Measurements from ENCODE around the gene FBXW9.
A peak's percentile ranks its signal among the peaks of the same experiment; 100 is the strongest.
"Not testable (repeated sequence)": the region's sequence is repeated elsewhere in the genome, so short reads cannot be mapped to it uniquely, and the experiment has no call there.

The FBXW9 gene

DNA sequence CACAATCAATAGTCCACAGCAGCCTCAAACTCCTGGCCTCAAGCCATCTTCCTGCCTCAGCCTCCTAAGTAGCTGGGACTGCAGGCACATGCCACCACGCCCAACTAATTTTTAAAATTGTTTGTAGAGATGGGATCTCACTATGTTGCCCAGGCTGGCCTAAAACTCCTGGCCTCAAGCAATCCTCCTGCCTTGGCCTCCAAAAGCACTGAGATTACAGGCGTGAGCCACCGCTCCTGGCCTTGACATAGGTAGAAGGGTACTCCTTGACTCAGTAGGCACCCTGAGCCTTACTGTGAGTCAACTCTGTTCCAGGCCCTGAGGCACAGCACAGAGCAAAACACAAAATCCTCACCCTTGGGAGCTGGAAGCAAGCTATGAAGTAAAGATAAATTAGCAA, 19.5 kb upstream of the FBXW9 start:
- no peak for FAIRE-seq

DNA sequence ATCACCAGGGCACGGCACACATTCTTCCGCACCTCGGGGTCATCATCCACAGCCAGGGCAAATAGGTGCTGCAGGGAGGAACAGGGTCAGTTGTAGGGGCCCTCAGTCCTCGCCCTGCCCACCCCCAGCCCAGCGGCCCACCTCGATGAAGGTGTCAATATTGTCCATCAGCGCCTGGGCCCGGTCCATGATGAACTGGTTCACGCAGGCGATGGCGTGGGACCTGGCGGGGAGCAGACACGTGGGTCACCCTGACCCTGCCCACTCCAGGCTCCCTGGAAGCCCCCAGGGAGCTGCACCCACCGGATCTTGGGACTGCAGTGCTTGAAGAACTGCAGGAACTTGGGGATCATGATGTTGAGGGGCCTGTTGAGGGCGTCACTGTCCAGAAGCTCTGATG, 18.7 kb upstream of the FBXW9 start:
- no peak for DNase-seq (ENCODE audit: low spot score)
- no peak for FAIRE-seq

More for the DNA sequence above, 19.5 kb upstream of the FBXW9 start:
- DNase-seq (ENCODE audit: low spot score): no peak

DNA sequence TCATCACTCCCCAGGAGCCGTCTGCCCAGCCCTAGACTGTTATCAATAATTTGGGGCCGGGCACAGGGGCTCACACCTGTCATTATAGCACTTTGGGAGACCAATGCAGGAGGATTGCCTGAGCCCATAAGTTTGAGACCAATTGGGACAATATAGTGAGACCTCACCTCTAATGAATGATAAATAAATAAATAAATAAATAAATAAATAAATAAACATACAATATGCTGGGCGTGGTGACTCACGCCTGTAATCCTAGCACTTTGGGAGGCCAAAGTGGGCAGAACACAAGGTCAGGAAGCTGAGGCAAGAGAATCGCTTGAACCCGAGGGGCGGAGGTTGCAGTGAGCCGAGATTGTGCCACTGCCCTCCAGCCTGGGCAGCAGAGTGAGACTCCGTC, 16.9 kb upstream of the FBXW9 start:
- not testable (repeated sequence) for DNase-seq (ENCODE audit: low spot score); FAIRE-seq

DNA sequence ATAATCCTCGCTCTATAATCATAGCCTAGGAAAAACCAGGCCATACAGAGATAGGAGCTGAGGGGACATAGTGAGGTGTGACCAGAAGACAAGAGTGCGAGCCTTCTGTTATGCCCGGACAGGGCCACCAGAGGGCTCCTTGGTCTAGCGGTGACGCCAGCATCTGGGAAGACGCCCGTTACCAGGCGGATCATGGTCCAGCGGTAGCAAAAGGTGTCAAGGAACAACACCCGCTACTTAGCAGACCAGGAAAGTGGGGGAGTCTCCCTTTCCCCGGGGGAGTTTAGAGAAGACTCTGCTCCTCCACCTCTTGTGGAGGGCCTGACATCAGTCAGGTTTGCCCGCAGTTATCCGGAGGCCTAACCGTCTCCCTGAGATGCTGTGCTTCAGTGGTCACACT, 15.6 kb upstream of the FBXW9 start:
- FAIRE-seq; DNase-seq (ENCODE audit: low spot score): not testable (repeated sequence)

DNA sequence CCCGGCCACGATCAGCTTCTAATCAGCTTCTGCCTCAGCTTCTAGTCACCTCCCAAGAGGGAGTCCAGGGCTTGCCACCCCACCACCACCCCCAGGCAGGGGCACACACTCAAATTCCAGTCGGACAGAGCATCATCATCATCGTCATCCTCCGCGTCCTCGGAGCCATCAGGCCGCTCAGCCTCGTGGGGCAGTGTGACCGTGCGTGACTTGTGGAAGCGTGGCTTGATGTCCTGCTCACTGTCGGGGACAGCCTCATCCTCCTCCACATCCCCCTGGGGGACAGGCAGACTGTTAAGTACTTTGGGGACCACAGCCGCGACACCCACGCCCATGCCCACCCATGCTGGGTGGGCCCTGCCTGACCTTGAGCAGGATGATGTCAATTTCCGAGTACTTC, 14.8 kb upstream of the FBXW9 start:
- no peak for FAIRE-seq
- no peak for DNase-seq (ENCODE audit: low spot score)

DNA sequence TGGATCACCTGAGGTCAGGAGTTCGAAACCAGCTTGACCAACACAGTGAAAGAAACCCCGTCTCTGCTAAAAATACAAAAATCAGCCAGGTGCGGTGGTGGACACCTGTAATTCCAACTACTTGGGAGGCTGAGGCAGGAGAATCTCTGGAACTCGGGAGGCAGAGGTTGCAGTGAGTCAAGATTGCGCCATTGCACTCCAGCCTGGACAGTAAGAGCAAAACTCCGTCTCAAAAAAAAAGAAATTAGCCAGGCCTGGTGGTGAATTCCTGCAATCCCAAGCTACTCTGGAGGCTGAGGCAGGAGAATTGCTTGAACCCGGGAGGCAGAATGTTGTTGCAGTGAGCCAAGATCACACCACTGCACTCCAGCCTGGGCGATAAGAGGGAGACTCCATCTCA, 12.2 kb upstream of the FBXW9 start:
- DNase-seq (ENCODE audit: low spot score): no peak
- FAIRE-seq: no peak

DNA sequence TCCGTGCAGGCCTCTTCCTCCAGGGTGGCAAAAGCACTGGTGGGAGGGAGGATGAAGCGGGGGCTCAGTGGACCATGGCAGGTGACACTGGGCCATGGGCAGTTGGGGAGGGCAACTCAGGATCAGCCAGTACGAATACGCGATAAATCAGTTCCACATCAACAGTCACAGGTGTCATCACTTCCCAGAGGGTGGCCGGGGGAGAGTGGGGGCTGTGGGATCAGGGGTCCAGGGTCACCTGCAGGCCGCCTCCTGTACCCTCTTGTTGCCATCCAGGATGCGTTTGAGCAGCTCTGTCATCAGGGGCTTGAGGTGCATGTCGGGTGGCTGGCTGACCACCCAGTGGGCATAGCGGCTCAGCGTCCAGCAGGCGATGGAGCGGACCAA, 9.9 kb upstream of the FBXW9 start:
- no peak for FAIRE-seq
- DNase-seq (ENCODE audit: low spot score): no peak

DNA sequence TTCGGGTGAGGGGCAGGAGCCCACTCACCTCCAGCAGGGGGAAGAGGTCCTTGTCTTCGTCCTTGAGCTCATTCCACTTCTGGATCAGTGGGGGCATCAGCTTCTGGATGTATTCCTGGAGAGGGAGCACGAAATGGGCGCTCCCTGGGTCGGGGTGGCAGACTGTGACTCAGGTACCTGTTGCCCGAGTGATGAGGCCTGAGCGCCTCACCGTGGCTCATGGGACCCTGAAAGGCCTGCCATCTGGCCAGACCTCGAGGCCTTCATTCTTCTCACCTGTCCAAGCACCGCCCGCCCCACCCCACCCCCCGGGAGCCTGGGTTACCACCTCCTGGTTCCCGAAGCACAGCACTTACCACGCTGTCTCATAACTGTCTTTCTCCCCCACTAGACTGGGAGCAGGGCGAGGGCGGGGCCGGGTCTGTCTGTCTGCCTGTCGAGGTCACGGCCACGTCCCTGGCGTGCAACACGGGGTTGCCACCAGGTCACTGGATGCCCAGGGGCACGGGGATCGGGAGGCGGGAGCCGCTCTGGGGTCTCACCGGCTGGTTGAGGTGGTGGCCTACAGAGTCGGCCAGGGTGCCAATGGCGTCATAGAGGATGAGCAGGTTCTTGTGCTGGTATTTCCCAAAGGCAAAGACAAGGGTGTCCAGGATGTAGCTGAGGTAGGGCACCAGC, 9.4 kb upstream of the FBXW9 start:
- DNase-seq (ENCODE audit: low spot score): no peak
- no peak for FAIRE-seq

DNA sequence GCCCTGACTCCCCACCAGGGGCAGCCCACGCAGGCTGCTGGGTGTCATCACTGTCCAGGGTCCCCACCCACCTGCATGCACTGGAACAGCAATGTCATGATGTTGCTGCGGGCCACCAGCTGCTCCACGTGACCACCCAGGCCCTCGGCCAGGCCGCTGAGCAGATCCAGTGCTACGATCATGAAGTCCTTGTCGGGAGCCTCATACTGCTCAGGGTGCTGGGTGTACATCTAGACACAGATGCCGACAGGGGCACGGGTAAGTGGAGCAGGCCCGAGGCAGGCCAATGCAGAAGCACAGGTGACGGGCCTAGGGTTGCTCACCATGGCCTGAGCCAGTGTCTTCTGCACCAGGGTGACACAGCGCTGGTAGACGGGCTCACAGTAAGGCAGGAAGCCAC, 8.7 kb upstream of the FBXW9 start:
- no peak for FAIRE-seq
- DNase-seq (ENCODE audit: low spot score): no peak

DNA sequence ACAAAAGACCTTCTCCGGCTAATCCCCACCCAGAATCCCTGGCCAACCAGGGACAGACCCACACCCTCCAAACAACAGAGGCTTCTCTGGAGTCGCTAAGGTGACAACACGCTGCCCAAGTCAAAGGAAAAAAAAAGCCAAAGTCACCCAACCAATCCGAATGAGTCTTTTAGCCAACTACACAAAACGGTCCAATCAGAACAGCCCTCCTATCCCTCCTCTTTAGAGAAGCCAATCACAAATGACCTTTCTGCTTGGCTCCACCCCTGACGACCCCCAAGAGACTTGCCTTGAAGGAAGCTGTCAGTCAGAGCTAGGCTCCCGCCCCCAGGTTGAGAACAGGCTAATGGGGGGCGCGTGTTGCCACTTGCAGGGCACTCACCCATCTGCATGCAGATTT, 6.6 kb upstream of the FBXW9 start:
- DNase-seq (ENCODE audit: low spot score): peak; percentile 37
- FAIRE-seq: no peak

DNA sequence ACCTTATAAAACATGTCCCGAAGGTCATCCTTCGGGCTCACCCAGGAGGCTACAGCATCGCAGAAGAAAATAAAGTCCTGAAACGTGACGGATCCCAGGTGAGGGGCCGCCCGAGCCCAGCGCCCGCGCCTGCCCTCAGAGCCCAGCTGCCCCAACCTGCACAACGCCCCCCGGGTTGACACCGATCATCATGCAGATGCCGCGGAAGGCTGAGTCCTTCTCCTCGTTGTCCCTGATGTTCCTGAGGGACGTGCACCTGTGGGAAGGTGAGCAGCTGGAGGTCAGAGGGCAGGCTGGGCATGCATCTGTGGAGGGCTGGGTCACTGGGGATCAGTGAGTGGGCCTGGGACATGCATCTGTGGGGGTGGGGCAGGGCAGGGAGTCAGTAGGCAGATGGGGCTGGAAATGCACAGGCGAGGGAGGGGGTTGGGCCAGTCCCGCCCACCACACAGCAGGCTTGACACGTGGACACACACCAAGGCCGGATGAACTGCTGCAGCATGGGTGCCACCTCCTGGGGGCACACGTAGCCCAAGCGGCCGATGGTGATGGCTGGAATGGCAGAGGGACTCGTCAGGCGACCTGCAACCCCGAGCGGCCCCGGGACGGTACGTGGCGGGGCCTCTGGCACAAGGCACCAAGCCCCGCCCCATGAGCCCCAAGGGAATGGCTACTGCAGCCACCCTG, 5.3 kb upstream of the FBXW9 start:
- no peak for DNase-seq (ENCODE audit: low spot score)
- no peak for FAIRE-seq

DNA sequence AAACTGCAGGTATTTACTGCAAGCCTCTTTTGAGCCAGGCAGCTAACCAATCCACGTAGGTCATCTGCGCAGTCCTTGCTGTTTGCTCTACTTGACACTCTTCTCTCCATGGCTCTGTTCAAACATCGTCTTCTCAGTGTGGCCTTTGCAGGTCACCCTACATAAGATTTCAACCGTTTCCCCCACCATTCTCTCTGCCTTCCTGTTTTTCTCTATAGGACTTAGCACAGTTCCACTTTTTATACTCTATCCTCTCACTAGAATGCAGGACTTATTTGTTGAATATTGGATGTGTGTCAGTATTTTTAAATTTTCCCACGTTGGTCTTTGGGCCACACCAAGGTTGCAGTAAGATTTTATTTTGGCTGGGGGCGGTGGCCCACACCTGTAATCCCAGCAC, 1.7 kb upstream of the FBXW9 start:
- FAIRE-seq (no peak), DNase-seq (ENCODE audit: low spot score) (no peak)

DNA sequence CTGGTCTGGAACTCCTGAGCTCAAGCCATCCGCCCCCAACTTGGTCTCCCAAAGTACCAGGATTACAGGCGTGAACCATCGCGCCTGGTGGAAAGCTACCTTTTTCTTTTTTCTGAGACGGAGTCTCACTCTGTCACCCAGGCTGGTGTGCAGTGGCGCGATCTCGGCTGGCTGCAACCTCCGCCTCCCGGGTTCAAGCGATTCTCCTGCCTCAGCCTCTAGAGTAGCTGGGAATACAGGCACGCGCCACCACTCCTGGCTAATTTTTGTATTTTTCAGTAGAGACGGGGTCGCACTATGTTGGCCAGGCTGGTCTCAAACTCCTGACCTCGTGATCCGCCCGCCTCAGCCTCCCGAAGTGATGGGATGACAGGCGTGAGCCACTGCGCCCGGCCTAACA, 994 bp upstream of the FBXW9 start:
- not testable (repeated sequence) for FAIRE-seq

DNA sequence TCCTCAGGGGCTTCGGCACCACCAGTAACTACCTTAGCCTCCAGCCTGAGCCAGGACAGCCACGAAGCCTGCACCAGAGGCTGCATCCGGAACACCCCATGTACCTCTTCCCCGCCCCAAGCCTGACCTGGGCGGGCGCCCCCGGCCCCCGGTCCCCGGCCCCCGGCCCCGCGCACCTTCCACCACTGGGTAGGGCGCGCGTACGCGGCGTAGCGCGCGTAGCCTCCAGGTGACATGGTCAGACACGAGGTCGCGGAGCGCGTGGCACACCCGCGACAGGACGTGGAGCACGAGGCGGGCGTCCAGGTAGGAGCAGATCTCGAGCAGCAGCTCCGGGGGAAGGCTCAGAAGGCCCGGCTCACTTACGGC, 450 bp downstream of the FBXW9 start:
- DNase-seq (ENCODE audit: low spot score): no peak
- no peak for FAIRE-seq

More for the DNA sequence above, 994 bp upstream of the FBXW9 start:
- not testable (repeated sequence) for DNase-seq (ENCODE audit: low spot score)

DNA sequence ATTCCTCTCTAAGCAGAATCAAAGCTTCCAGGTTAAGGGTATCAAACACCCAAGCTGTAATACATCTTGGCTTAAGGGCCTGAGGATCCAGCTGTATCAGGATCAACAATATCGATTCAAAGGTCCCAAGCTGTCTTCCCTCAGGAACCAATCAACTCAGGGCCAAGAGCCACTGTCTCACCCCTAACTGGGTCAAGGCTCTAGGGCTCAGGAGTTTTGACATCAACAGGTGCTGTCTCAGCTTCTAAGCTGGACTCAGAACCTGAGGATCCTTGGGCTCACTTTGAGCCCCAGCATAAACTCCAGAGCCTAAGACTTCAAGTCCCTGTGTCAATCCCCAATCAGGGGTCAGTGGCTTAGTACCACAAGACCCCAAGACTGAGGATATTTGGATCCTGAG, 917 bp downstream of the FBXW9 start:
- FAIRE-seq: no peak

DNA sequence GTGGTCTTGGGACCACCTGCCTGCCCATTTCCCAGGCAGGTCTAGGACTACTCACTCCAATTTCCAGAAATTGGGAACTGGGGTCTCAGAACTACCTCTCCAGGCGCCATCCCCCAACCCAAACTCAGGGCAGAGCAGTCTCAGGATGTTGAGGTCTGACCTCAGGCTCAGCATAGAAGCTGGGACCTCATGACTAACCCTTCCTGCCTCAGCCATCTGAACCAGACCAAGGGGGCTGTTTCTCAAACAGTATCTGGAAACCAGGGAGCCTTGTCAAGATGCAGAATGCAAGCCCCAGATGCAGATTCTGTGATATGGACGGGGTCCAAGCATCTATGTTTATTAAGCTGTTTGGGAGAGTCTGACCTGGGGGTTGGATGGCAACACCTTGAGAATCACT, 1.3 kb downstream of the FBXW9 start:
- FAIRE-seq (no peak), DNase-seq (ENCODE audit: low spot score) (no peak)

More for the DNA sequence above, 917 bp downstream of the FBXW9 start:
- no peak for DNase-seq (ENCODE audit: low spot score)

DNA sequence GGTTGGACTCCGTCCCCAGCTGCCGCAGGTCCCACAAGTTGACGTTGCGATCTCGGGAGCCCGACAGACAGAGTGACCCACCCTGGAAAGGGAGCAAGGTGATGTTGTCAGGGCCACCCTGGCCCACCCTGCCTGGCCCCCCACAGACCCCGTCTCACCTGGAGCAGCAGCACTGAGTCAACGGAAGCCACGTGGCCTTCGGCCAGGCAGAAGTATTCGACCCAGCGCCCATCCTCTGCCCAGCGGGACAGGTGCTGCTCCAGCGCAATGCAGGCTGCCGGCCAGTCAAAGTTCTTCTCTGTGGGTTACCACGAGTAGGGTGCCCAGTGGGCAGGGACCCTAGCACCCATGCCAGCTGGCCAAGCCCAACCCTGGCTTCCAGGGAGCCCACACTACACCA, 1.8 kb downstream of the FBXW9 start:
- no peak for DNase-seq (ENCODE audit: low spot score)
- no peak for FAIRE-seq

DNA sequence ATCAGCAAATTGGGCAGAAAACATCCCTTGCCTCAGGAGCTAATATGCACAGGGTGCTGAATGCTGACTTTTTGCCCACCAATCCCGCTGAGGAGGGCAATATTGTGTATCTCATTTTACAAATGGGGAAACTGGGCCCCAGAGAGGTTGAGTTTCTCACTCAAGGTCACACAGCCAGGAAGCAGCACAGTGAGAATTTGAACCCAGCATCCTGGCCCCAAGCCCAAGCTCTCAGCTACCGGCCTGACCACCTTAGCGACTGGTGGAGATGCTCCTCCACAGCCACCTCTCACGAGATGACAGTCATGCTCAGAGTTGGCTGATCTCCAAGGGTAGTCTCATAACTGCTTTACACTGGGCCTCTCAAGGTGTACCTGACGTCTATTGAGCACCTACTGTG, 3.5 kb downstream of the FBXW9 start:
- no peak for DNase-seq (ENCODE audit: low spot score)
- FAIRE-seq: no peak

DNA sequence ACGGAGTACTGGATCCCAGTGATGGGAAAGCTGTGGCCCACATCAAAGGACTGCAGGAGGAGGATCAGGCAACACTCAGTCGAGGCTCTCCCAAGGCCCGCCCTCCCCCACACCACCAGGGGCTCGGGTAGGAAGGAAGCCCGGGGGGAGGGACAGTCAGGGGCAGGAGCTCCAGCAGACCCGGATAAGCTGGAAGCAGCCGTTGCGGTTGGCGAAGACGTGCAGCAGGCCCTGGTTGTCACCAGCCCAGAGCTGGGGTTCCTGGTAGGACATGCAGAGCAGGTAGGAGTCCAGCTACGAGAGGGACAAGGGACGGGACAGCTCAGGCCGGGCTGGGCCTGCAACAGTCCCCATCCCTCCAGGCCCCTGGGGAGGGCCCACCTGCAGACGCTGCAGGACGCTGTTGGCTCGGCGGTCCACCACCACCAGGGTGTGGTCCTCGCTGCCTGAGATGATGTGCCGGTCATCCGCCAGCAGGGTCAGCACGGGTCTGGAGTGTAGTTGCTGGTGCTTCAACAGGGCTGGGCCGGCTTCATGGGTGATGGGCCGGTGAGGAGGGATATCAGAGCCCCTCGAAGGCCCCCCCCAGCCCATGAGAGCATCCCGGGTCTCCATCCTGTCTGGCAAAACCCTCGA, 6.7 kb downstream of the FBXW9 start:
- no peak for DNase-seq (ENCODE audit: low spot score)
- FAIRE-seq: no peak

DNA sequence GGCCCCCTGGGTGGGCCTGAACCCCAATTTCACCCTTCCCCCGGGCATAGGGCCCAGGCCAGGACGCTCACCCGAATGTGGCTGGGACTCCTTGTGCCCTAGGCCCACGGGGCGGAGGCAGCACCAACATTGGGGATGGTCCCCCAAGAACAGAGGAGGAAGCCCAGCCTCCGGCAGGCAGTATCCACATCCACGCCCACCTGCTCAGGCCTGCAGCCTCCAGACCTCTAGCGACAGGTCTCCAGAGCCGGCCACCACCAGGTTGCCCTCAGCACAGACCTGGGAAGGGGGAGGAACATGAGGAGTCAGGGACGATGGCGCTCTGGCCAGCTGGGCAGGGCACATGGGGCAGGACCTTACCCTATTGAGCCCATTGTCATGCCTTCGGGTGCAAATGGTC, 7.4 kb downstream of the FBXW9 start:
- no peak for FAIRE-seq
- no peak for DNase-seq (ENCODE audit: low spot score)

DNA sequence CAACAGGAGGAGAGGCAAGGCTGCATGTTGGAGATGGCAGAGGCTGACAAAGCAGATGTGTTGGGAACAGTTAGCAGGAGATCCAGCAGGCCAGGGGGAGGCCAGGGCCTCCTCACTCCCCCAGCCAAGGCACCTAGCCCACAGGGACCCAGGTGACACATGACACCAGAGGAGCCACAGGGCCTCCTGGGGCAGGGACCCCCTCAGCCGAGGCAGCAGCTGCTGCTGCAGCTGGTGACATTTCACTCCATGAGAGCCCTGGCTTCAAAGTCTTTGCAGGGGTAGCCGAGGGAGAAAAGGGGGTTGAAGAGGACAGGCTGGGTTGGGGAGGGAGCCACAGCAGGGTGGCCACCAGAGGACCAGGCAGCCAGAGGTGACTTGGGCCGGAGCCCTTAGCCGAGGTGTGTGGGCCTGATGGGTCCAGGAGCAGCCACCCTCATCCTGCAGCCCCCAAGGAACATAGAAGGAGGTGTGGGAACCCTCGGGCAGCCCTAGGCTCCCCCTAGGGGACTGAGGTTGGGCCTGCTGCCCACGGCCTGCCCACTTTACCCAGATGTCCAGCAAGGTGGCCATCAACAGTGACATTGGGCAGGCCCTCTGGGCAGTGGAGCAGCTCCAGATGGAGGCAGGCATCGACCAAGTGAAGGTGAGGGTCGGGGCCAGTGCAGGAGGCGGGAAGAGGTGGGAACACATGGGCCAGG, 8.8 kb downstream of the FBXW9 start, which contains the start of gene GNG14:
TSS of gene GNG14 (plus strand) at position 503 of the 701 bp plus-strand sequence. CDS start at position 554, 51 bp downstream.
- DNase-seq (ENCODE audit: low spot score): no peak
- no peak for FAIRE-seq

DNA sequence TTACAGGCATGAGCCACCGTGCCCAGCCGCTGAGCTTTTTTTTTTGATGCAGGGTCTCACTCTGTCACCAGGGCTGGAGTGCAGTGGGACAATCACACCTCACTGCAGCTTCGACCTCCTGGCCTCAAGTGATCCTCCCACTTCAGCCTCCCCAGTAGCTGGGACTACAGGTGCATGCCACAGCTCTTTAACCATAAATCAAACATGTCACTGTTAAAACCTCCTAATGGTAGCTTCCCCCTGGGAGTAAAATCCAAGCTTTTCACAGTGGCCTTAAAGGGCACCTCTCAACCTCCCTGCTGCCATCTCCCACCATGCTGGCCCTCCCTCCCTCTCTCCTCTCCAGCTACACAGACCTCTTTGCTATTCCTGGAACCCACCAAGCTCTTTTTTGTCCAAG, 10.6 kb downstream of the FBXW9 start:
- FAIRE-seq: no peak
- no peak for DNase-seq (ENCODE audit: low spot score)
